Measurements from ENCODE around the gene SLC22A23. TPM values are rescaled to one million over a fixed set of nuclear protein-coding genes. Genes with fewer than 3 reads are reported as not detected.
A peak's percentile ranks its signal among the peaks of the same experiment; 100 is the strongest.

Gene SLC22A23
- total RNA-seq, 1 donor from 2014 or later: 14.6 TPM

DNA sequence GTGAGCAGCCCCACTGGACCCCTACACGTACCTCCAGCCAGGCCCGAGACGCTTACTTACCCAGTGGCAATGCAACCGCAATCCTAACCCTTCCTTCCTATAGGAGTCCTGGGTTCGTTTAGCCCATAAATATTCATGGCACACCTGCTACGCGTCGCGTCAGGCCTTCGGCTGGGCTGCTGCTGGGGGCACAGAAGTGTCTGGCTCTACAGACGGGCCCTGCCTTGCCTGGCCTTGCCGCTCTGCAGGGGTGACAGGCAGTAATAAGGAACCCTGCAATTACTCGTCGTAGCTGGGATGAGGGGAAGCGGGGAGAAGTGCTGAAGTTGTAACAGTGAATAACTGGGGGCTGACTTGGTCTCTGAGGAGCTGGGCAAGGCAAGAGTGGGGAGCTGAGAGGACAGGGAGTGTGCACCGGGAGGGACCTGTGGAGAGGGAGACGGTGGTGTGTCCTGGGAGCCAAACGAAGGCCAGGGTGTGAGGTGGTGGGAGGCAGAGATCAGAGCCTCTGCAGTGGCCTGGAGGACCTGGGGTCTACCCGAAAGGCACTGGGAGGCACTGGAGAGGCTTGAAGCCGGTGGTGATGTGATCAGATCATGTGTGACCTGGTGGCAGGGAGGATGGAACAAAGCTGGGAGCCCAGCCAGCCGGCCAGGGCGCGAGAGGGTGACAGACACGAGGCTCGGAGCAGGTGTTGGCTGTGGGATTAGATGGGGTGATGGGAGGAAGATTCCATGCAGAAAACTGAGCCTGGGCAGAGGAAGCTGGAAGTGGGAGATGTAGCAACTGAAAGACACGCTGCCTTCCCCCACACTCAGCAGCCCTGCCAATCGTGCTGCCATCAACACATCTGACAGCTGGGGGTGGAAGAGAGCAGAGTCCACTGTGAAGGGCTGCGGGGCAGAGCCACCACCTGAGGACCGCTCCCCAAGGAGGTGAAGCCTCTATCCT lies 161.7 kb downstream of the SLC22A23 start:
- H3K36me3 Mint-ChIP-seq (ENCODE audit: low read depth): peaks cover 3% of the 10 kb centered on the region
- TF ChIP-seq, protein P1, sequence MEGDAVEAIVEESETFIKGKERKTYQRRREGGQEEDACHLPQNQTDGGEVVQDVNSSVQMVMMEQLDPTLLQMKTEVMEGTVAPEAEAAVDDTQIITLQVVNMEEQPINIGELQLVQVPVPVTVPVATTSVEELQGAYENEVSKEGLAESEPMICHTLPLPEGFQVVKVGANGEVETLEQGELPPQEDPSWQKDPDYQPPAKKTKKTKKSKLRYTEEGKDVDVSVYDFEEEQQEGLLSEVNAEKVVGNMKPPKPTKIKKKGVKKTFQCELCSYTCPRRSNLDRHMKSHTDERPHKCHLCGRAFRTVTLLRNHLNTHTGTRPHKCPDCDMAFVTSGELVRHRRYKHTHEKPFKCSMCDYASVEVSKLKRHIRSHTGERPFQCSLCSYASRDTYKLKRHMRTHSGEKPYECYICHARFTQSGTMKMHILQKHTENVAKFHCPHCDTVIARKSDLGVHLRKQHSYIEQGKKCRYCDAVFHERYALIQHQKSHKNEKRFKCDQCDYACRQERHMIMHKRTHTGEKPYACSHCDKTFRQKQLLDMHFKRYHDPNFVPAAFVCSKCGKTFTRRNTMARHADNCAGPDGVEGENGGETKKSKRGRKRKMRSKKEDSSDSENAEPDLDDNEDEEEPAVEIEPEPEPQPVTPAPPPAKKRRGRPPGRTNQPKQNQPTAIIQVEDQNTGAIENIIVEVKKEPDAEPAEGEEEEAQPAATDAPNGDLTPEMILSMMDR (conservative IDR thresholded peaks at IDR 0.05): peak; percentile 38
- peaks cover 2% of the 10 kb centered on the region for H3K27me3 Mint-ChIP-seq (ENCODE audit: low read depth)
- no peaks in the 10 kb centered on the region for H3K9me3 Mint-ChIP-seq
- H3K27ac Mint-ChIP-seq (ENCODE audit: unreplicated experiment): peak overlapping the region; percentile 90
- H3K4me1 Mint-ChIP-seq: peaks cover 25% of the 10 kb centered on the region
- peak overlapping the region; percentile 12 for H3K4me3 Mint-ChIP-seq
- no peak for DNase-seq (ENCODE audit: low read depth, low spot score)

DNA sequence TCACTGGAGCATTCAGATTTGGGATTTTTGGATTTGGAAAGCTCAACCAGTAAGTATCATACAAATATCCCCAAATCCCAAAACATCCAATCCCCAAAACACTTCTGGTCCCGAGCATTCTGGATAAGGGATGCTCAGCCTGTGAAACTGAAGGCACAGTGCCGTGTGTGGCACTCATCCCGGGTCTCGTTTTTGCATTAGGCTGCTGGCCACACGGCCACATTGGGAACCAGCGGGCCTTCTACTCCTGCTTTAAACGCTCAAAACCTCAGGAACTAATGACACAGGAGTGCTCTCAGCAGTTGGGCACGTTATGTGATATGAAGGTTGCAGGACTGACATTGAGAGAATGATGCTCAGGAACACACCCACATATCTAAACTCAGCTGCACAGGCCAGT lies 162.5 kb downstream of the SLC22A23 start:
- TF ChIP-seq, protein P1 (conservative IDR thresholded peaks at IDR 0.05): no peak
- Mint-ChIP-seq H3K9me3 (no peaks in the 10 kb centered on the region), H3K36me3 (ENCODE audit: low read depth) (peaks cover 3% of the 10 kb centered on the region), H3K27ac (ENCODE audit: unreplicated experiment) (no peak overlapping the region), H3K4me3 (no peak overlapping the region), H3K27me3 (ENCODE audit: low read depth) (peaks cover 2% of the 10 kb centered on the region), H3K4me1 (peaks cover 26% of the 10 kb centered on the region)
- DNase-seq (ENCODE audit: low read depth, low spot score): no peak

- peaks cover 2% of the 10 kb centered on the region for H3K27me3 Mint-ChIP-seq (ENCODE audit: low read depth)
- no peaks in the 10 kb centered on the region for H3K9me3 Mint-ChIP-seq
- DNase-seq (ENCODE audit: low read depth, low spot score): no peak
- TF ChIP-seq, protein P1 (conservative IDR thresholded peaks at IDR 0.05): no peak
- peaks cover 3% of the 10 kb centered on the region for H3K36me3 Mint-ChIP-seq (ENCODE audit: low read depth)
- H3K4me3 Mint-ChIP-seq: no peak overlapping the region
- no peak overlapping the region for H3K27ac Mint-ChIP-seq (ENCODE audit: unreplicated experiment)
- H3K4me1 Mint-ChIP-seq: peaks cover 26% of the 10 kb centered on the region
These were observed 163.3 kb downstream of the SLC22A23 start for GRCh38 chr6:3293271-3294155.

GRCh38 chr6:3292431-3293197 lies 164.2 kb downstream of the SLC22A23 start:
- H3K27me3 Mint-ChIP-seq (ENCODE audit: low read depth): peaks cover 2% of the 10 kb centered on the region
- DNase-seq (ENCODE audit: low read depth, low spot score): no peak
- no peak overlapping the region for H3K4me3 Mint-ChIP-seq
- H3K4me1 Mint-ChIP-seq: peaks cover 26% of the 10 kb centered on the region
- peak overlapping the region; percentile 3 for H3K27ac Mint-ChIP-seq (ENCODE audit: unreplicated experiment)
- H3K36me3 Mint-ChIP-seq (ENCODE audit: low read depth): no peaks in the 10 kb centered on the region
- no peaks in the 10 kb centered on the region for H3K9me3 Mint-ChIP-seq
- TF ChIP-seq, protein P1 (conservative IDR thresholded peaks at IDR 0.05): no peak

DNA sequence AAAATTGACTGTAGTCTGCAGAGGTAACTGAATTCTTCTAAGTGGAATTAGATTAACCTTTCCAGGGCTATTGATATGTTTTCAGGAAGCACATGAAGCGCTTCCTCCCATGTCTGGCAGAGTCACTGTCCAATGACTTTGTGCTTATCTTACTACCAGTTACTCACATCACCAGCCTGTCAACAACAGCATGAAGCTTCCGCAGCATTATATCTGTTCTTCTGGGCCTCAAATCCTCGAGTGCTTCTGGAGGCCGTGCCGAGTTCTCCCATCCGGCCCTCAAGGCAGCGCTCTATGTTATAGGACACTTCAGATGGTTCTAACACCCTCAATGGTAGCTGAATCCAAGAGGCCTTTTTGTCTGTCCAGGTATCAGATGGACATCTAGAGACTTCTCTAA lies 164.9 kb downstream of the SLC22A23 start:
- peak overlapping the region; percentile 46 for H3K4me3 Mint-ChIP-seq
- no peak overlapping the region for H3K27ac Mint-ChIP-seq (ENCODE audit: unreplicated experiment)
- no peak for DNase-seq (ENCODE audit: low read depth, low spot score)

More for the DNA sequence above, 164.9 kb downstream of the SLC22A23 start:
- Mint-ChIP-seq H3K4me1 (peaks cover 26% of the 10 kb centered on the region), H3K9me3 (no peaks in the 10 kb centered on the region), H3K27me3 (ENCODE audit: low read depth) (peaks cover 2% of the 10 kb centered on the region), H3K36me3 (ENCODE audit: low read depth) (no peaks in the 10 kb centered on the region)
- TF ChIP-seq, protein P1 (conservative IDR thresholded peaks at IDR 0.05): no peak
